NK-92 (cell line): ENCODE measurements around the gene CCAR1.
"Not testable (repeated sequence)": the region's sequence is repeated elsewhere in the genome, so short reads cannot be mapped to it uniquely, and the experiment has no call there.

Experiments
- DNase-seq: peaks from one replicate; lab custom pipeline; 2025; ENCODE audit not compliant: unreplicated experiment; lab: John Stamatoyannopoulos, UW

The CCAR1 gene

GRCh38 chr10:68826764-68827591, 105.9 kb downstream of the CCAR1 start, which contains the start of gene STOX1:
Gene STOX1 (plus strand): TSS chr10:68827531. CDS start chr10:68827624, 93 bp downstream.
- no peak for DNase-seq

- not testable (repeated sequence) for DNase-seq
Measured at GRCh38 chr10:68827592-68827959, 106.5 kb downstream of the CCAR1 start.

GRCh38 chr10:68828083-68828601, 107.1 kb downstream of the CCAR1 start:
- DNase-seq: not testable (repeated sequence)

- no peak for DNase-seq
Measured at GRCh38 chr10:68828833-68829232, 107.8 kb downstream of the CCAR1 start.

DNA sequence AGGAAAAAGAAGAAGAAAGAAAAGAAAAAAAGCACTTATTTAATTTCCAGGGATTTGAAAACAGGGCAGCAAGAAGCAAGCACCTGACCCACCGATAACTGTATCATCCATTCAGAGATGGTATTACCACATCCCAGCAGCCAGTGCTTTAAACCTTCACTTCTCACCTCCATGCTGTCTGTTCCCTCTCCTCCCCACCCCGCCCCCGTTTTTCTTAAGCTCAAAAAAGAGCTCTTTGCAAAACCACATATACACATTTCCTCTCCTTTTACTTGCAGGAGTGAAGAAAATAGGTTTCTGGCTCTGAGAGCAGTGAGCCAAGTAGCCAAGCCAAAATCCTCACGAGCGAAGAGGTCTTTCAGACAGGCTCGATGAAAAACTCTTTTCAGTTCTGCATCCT, 108.5 kb downstream of the CCAR1 start:
- no peak for DNase-seq

- no peak for DNase-seq
Measured at GRCh38 chr10:68829952-68830351, 108.9 kb downstream of the CCAR1 start.

DNA sequence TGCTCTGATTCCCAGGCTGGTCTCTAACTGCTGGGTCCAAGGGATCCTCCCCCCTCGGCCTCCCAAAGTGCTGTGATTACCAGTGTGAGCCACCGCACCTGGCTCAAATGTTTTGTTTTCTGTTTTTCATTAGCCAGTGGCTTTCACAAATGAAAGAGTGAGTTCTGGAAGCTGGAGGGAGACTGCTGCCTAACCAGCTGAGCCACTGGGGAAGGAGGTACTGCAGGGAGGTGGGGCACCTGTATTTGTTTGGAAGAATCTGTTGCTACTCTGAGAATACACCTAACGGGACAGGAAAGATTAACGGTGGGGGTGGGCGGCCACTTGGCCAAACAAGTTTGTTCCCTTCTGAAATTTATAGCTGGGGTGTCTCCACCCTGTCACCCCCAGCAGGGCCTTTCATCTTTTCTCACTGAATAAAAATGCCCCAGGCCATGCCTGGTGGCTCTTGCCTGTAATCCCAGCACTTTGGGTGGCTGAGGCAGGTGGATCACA, 111.0 kb downstream of the CCAR1 start:
- no peak for DNase-seq

GRCh38 chr10:68832601-68833000, 111.6 kb downstream of the CCAR1 start:
- no peak for DNase-seq

GRCh38 chr10:68837626-68838322, 116.7 kb downstream of the CCAR1 start:
- no peak for DNase-seq

GRCh38 chr10:68840650-68841049, 119.6 kb downstream of the CCAR1 start:
- DNase-seq: not testable (repeated sequence)
